B cell (primary cell): ENCODE results near the gene NDST3.

ENCODE experiments used
- EZH2 ChIP-seq: IDR thresholded peaks from 2 replicates; pipeline ENCODE4 v1.6.1; 2012; ENCODE audit warnings: borderline replicate concordance, low read depth, mild to moderate bottlenecking, moderate library complexity, low read length; ENCODE audit not compliant: insufficient read depth, poor library complexity, severe bottlenecking
- TF ChIP-seq, protein P1 (sequence below): fragments of 200-600 bp; IDR thresholded peaks from one replicate; pipeline ENCODE4 v1.8.0; 2022; ENCODE audit warnings: antibody characterized with exemption, mild to moderate bottlenecking

DNA sequence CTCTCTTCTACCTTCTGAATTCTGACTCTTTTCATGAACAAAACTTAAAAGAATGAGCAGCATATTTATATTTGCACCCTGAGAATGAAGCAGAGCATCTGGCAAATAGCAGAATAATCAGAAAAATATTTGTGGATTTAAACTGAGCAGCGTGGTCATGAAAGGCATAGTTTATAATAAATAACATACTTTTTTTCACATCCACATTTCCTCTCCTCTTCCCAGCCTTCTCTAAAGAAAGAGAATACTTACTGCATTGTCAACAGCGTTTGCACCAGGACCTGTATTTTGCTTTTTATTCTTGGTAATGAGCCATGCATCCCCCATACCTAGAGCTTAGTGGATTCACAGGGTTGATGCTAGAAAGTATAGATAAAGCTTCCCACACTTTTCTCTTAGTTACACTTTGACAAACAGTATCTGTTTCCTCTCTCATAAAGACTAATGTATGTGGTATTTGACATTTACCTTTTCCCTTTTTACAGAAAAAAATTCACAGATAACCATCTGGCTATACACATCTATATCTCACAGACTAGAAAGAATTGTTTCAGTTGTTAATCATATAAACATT, 187.0 kb downstream of the NDST3 start:
- TF ChIP-seq, protein P1, sequence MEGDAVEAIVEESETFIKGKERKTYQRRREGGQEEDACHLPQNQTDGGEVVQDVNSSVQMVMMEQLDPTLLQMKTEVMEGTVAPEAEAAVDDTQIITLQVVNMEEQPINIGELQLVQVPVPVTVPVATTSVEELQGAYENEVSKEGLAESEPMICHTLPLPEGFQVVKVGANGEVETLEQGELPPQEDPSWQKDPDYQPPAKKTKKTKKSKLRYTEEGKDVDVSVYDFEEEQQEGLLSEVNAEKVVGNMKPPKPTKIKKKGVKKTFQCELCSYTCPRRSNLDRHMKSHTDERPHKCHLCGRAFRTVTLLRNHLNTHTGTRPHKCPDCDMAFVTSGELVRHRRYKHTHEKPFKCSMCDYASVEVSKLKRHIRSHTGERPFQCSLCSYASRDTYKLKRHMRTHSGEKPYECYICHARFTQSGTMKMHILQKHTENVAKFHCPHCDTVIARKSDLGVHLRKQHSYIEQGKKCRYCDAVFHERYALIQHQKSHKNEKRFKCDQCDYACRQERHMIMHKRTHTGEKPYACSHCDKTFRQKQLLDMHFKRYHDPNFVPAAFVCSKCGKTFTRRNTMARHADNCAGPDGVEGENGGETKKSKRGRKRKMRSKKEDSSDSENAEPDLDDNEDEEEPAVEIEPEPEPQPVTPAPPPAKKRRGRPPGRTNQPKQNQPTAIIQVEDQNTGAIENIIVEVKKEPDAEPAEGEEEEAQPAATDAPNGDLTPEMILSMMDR = no peak
- TF ChIP-seq EZH2 = no peak
